H1 (cell line): ENCODE measurements around the gene NDNF. TPM values are rescaled to one million over a fixed set of nuclear protein-coding genes. Genes with fewer than 3 reads are reported as not detected.

ENCODE experiments used
- CTCF ChIA-PET: fragments of 300-600 bp; sonication (Branson Sonifier 250); formaldehyde crosslinking; loops from one replicate; lab custom pipeline; 2021; ENCODE audit not compliant: partially characterized antibody; lab: Charles Lee
- POLR2A ChIA-PET: fragments of 300-600 bp; sonication (Branson Sonifier 250); formaldehyde crosslinking; loops from one replicate; lab custom pipeline; 2021; ENCODE audit warnings: inconsistent platforms; ENCODE audit not compliant: partially characterized antibody; lab: Charles Lee
- DNase-seq, 2 experiments: peaks; one replicate each; pipeline versions ENCODE4 v3.0.0 to v3.0.0-alpha.2; 2010 to 2022; ENCODE audit warnings: low spot score in 2 of 2, low read depth in 1 of 2, mixed read lengths in 1 of 2
- FAIRE-seq: peaks from 2 replicates; lab custom pipeline; 2011; peaks lifted over from hg19 to GRCh38; lab: Jason Lieb, UNC
- H2AFZ ChIP-seq: 2 replicates; pipeline ENCODE4 v1.8.1; 2012; ENCODE audit warnings: low read length, inconsistent platforms
- H2AK5ac ChIP-seq: 2 replicates; pipeline ENCODE4 v1.6.1; 2013; ENCODE audit warnings: low read depth, low read length
- H2BK120ac ChIP-seq: replicated peaks from 2 replicates; pipeline ENCODE3; 2013; ENCODE audit warnings: low read depth, low read length, inconsistent platforms
- H2BK12ac ChIP-seq: 2 replicates; pipeline ENCODE4 v1.6.1; 2013; ENCODE audit warnings: low read depth, low read length
- H2BK15ac ChIP-seq: 2 replicates; pipeline ENCODE4 v1.6.1; 2013; ENCODE audit warnings: low read length
- H2BK20ac ChIP-seq: 2 replicates; pipeline ENCODE4 v1.6.1; 2013; ENCODE audit warnings: low read length
- H2BK5ac ChIP-seq: 2 replicates; pipeline ENCODE4 v1.6.1; 2013; ENCODE audit warnings: low read depth, low read length
- H3K14ac ChIP-seq: 2 replicates; pipeline ENCODE4 v1.6.1; 2013; ENCODE audit warnings: inconsistent platforms; ENCODE audit not compliant: insufficient read length
- H3K18ac ChIP-seq: 2 replicates; pipeline ENCODE4 v1.6.1; 2013; ENCODE audit warnings: low read length; ENCODE audit errors: extremely low read depth
- H3K23ac ChIP-seq: 2 replicates; pipeline ENCODE4 v1.6.1; 2013; ENCODE audit warnings: inconsistent platforms; ENCODE audit not compliant: insufficient read length
- H3K23me2 ChIP-seq: 2 replicates; pipeline ENCODE4 v1.6.1; 2013; ENCODE audit warnings: low read depth, low read length
- H3K27ac ChIP-seq: 2 replicates; pipeline ENCODE4 v1.6.1; 2011; ENCODE audit warnings: low read depth, low read length, inconsistent platforms
- H3K27me3 ChIP-seq, 4 experiments: replicated peaks in 1 of 4; 1 replicate in 1 of 4; 2 replicates in 3 of 4; pipeline versions ENCODE4 v1.6.1 to v1.8.1; 2011 to 2013; ENCODE audit warnings: low read length in 3 of 4, mild to moderate bottlenecking in 3 of 4, inconsistent platforms in 2 of 4, mixed read lengths in 2 of 4, moderate library complexity in 1 of 4; ENCODE audit not compliant: control insufficient read depth in 3 of 4, insufficient read depth in 3 of 4; ENCODE audit errors: extremely low read depth in 1 of 4
- H3K36me3 ChIP-seq, 4 experiments: 2 replicates each; pipeline versions ENCODE4 v1.6.1 to v1.8.1; 2011 to 2013; ENCODE audit warnings: mild to moderate bottlenecking in 4 of 4, low read length in 3 of 4, moderate library complexity in 2 of 4, control low read depth in 1 of 4, inconsistent platforms in 1 of 4; ENCODE audit not compliant: insufficient read depth in 4 of 4, control insufficient read depth in 2 of 4
- H3K4ac ChIP-seq: replicated peaks from 2 replicates; pipeline ENCODE3; 2013; ENCODE audit warnings: low read length, low read depth, mixed read lengths, inconsistent platforms; ENCODE audit not compliant: insufficient read length
- H3K4me1 ChIP-seq, 4 experiments: replicated peaks in 1 of 4; 1 replicate in 1 of 4; 2 replicates in 3 of 4; pipeline versions ENCODE4 v1.6.1 to v1.8.1; 2011 to 2013; ENCODE audit warnings: low read length in 3 of 4, inconsistent platforms in 2 of 4, mixed read lengths in 1 of 4; ENCODE audit not compliant: insufficient read depth in 4 of 4, control insufficient read depth in 3 of 4
- H3K4me2 ChIP-seq, 2 experiments: 2 replicates each; pipeline versions ENCODE4 v1.6.1 to v1.8.1; 2011 to 2013; ENCODE audit warnings: low read depth in 2 of 2, low read length in 2 of 2, control low read depth in 1 of 2, inconsistent platforms in 1 of 2, mild to moderate bottlenecking in 1 of 2; ENCODE audit not compliant: insufficient read depth in 1 of 2
- H3K4me3 ChIP-seq, 4 experiments: fragments of 200-600, 300-600 bp in 1 of 4; sonication (generic), shearing (Covaris generic), sonication (Bioruptor Twin) in 1 of 4; 2 replicates each; pipeline versions ENCODE4 v1.5.1 to v1.8.1; 2011 to 2016; ENCODE audit warnings: low read length in 4 of 4, low read depth in 3 of 4, control low read depth in 2 of 4, inconsistent platforms in 2 of 4, mild to moderate bottlenecking in 2 of 4, mixed read lengths in 1 of 4, moderate library complexity in 1 of 4; ENCODE audit not compliant: insufficient read depth in 2 of 4; ENCODE audit errors: extremely low read depth in 1 of 4
- H3K56ac ChIP-seq: replicated peaks from 2 replicates; pipeline ENCODE3; 2013; ENCODE audit warnings: low read depth, mild to moderate bottlenecking, mixed read lengths, low read length, inconsistent platforms; ENCODE audit not compliant: insufficient read length
- H3K79me1 ChIP-seq: 2 replicates; pipeline ENCODE4 v1.6.1; 2013; ENCODE audit warnings: low read depth, low read length, control low read depth
- H3K79me2 ChIP-seq, 2 experiments: 2 replicates each; pipeline versions ENCODE4 v1.6.1 to v1.8.1; 2012 to 2013; ENCODE audit warnings: low read length in 2 of 2, mild to moderate bottlenecking in 2 of 2, inconsistent platforms in 1 of 2; ENCODE audit not compliant: insufficient read depth in 2 of 2, control insufficient read depth in 1 of 2
- H3K9ac ChIP-seq, 4 experiments: replicated peaks in 1 of 4; 1 replicate in 1 of 4; 2 replicates in 3 of 4; pipeline versions ENCODE4 v1.6.1 to v1.8.1; 2011 to 2013; ENCODE audit warnings: low read depth in 3 of 4, low read length in 3 of 4, control low read depth in 2 of 4, mild to moderate bottlenecking in 2 of 4, moderate library complexity in 2 of 4, inconsistent platforms in 1 of 4; ENCODE audit errors: extremely low read depth in 1 of 4
- H3K9me3 ChIP-seq, 2 experiments: 2 replicates each; pipeline versions ENCODE4 v1.6.1 to v1.8.1; 2012 to 2013; ENCODE audit warnings: mild to moderate bottlenecking in 2 of 2, moderate library complexity in 2 of 2, control low read depth in 1 of 2, inconsistent platforms in 1 of 2, low read depth in 1 of 2, low read length in 1 of 2, mixed read lengths in 1 of 2; ENCODE audit not compliant: insufficient read depth in 2 of 2
- H4K20me1 ChIP-seq, 2 experiments: replicated peaks in 1 of 2; 2 replicates each; pipeline versions ENCODE3 to v1.8.1; 2011 to 2013; ENCODE audit warnings: inconsistent platforms in 2 of 2, low read length in 2 of 2, mild to moderate bottlenecking in 1 of 2; ENCODE audit not compliant: insufficient read depth in 2 of 2, control insufficient read depth in 1 of 2
- H4K5ac ChIP-seq: 2 replicates; pipeline ENCODE4 v1.6.1; 2013; ENCODE audit warnings: low read length, low read depth, mixed read lengths, inconsistent platforms; ENCODE audit not compliant: insufficient read length
- H4K8ac ChIP-seq: 2 replicates; pipeline ENCODE4 v1.8.0; 2013; ENCODE audit warnings: mild to moderate bottlenecking, moderate library complexity, low read length, inconsistent platforms; ENCODE audit not compliant: insufficient read depth; ENCODE audit errors: extremely low read depth
- H4K91ac ChIP-seq: replicated peaks from 2 replicates; pipeline ENCODE3; 2013; ENCODE audit warnings: low read length, mixed read lengths, inconsistent platforms; ENCODE audit not compliant: insufficient read length
- BCL11A ChIP-seq, 2 experiments: IDR thresholded peaks; one replicate each; pipeline ENCODE4 v1.6.1; 2011; ENCODE audit warnings: low read depth in 2 of 2, low read length in 2 of 2, mild to moderate bottlenecking in 2 of 2
- BRCA1 ChIP-seq: IDR thresholded peaks from 2 replicates; pipeline ENCODE4 v1.6.1; 2012; ENCODE audit warnings: low read depth, low read length, improper control_type of control experiment
- EGR1 ChIP-seq: IDR thresholded peaks from 2 replicates; pipeline ENCODE4 v1.6.1; 2011; ENCODE audit warnings: low read depth, low read length, borderline replicate concordance
- FOSL1 ChIP-seq: IDR thresholded peaks from 2 replicates; pipeline ENCODE4 v1.6.1; 2011; ENCODE audit warnings: mild to moderate bottlenecking, low read depth, low read length, moderate library complexity; ENCODE audit not compliant: insufficient read depth
- GABPA ChIP-seq: IDR thresholded peaks from 2 replicates; pipeline ENCODE4 v1.6.1; 2011; ENCODE audit warnings: mild to moderate bottlenecking, low read length, moderate library complexity, borderline replicate concordance; ENCODE audit not compliant: insufficient read depth
- GTF2F1 ChIP-seq: IDR thresholded peaks from 2 replicates; pipeline ENCODE4 v1.6.1; 2012; ENCODE audit warnings: low read depth, low read length, improper control_type of control experiment, borderline replicate concordance
- MAFK ChIP-seq: IDR thresholded peaks from 2 replicates; pipeline ENCODE4 v1.6.1; 2012; ENCODE audit warnings: low read depth, mild to moderate bottlenecking, improper control_type of control experiment, low read length
- NANOG ChIP-seq: IDR thresholded peaks from 2 replicates; pipeline ENCODE4 v1.6.1; 2011; ENCODE audit warnings: low read length, low read depth, mild to moderate bottlenecking, inconsistent platforms; ENCODE audit not compliant: insufficient read depth, poor library complexity, severe bottlenecking
- NRF1 ChIP-seq: IDR thresholded peaks from 2 replicates; pipeline ENCODE4 v1.6.1; 2011; ENCODE audit warnings: mild to moderate bottlenecking, low read depth, low read length, improper control_type of control experiment
- RFX5 ChIP-seq: IDR thresholded peaks from 2 replicates; pipeline ENCODE4 v1.6.1; 2011; ENCODE audit warnings: low read depth, low read length, improper control_type of control experiment, borderline replicate concordance
- RNF2 ChIP-seq: fragments of 200-900, 300-1000 bp; sonication (generic); IDR thresholded peaks from 2 replicates; pipeline ENCODE4 v1.7.1; 2016; ENCODE audit warnings: borderline replicate concordance, low read depth, mild to moderate bottlenecking, antibody characterized with exemption, low read length; ENCODE audit not compliant: poor library complexity, severe bottlenecking; ENCODE audit errors: missing control alignments
- SRF ChIP-seq: IDR thresholded peaks from 2 replicates; pipeline ENCODE4 v1.6.1; 2011; ENCODE audit warnings: mild to moderate bottlenecking, low read depth, low read length, moderate library complexity
- SUZ12 ChIP-seq: fragments of 200-600 bp; sonication (generic); IDR thresholded peaks from 2 replicates; pipeline ENCODE4 v1.6.1; 2012; ENCODE audit warnings: mild to moderate bottlenecking, inconsistent platforms, low read length, moderate library complexity, mixed read lengths
- TBP ChIP-seq: IDR thresholded peaks from 2 replicates; pipeline ENCODE4 v1.6.1; 2011; ENCODE audit warnings: low read depth, low read length, improper control_type of control experiment
- WGBS, 2 experiments: shearing (Covaris generic) in 1 of 2; methylation state at CpG; one replicate each; pipeline versions ENCODE4 v1.1.6 to v1.1.7; 2013 to 2015; ENCODE audit warnings: low lambda C conversion rate in 2 of 2, mixed read lengths in 2 of 2, inconsistent platforms in 1 of 2, low coverage in 1 of 2, missing lambda C conversion rate in 1 of 2; ENCODE audit not compliant: insufficient replicate concordance in 2 of 2, insufficient coverage in 1 of 2, insufficient read length in 1 of 2; ENCODE audit errors: extremely low coverage in 1 of 2, missing lambda C conversion rate in 1 of 2; 5-methylcytosine and 5-hydroxymethylcytosine counted together
- polyA plus RNA-seq, 7 experiments: library from polyadenylated mRNA; depleted of rRNA in 3 of 7; stranded (reverse) in 5 of 7; unstranded in 2 of 7; fragments of >200 nt in 5 of 7; fragments of 200-250 nt in 2 of 7; gene quantifications; 1 replicate in 5 of 7; 2 replicates in 1 of 7; 4 replicates in 1 of 7; pipeline versions ENCODE4 v1.2.1 to v1.2.3, GENCODE V29; 2011 to 2013; ENCODE audit warnings: missing spikeins in 2 of 7, mixed read lengths in 2 of 7
- total RNA-seq: library from RNA; stranded (reverse); fragmentation: NEBNext Ultra II Directional; extraction: Animal tissue kit (Norgen Biotek cat#: 25700); gene quantifications from 2 replicates; pipeline ENCODE4 v1.2.1, GENCODE V29; 2021

The NDNF gene
- total and polyA plus RNA-seq, 2 of the 8 experiments (the other 6 are each of a cell fraction or from before 2014, with no cell fraction given): 0.70 to 1.6 TPM

- no peak overlapping the region for H3K23ac ChIP-seq
- no peaks in the 10 kb centered on the region for H3K36me3 ChIP-seq
- no peak for DNase-seq
- no peak overlapping the region for H2AK5ac ChIP-seq
- no peak overlapping the region for H3K4ac ChIP-seq
- 97% methylated on average over 2 of the region's 2 CpGs; no CpG with 5 or more reads in 1 of the 2 experiments for WGBS, 2 experiments
- H4K91ac ChIP-seq: no peak overlapping the region
- no peak overlapping the region for H4K5ac ChIP-seq
- H3K79me2 ChIP-seq: no peaks in the 10 kb centered on the region
- no peaks in the 10 kb centered on the region for H3K9me3 ChIP-seq
- H2AFZ ChIP-seq: no peak overlapping the region
- ChIA-PET CTCF (no interaction called here), POLR2A (no interaction called here)
- no peak overlapping the region for H2BK15ac ChIP-seq
- no peak overlapping the region for H3K4me3 ChIP-seq
- H2BK12ac ChIP-seq: no peak overlapping the region
- no peak overlapping the region for H3K18ac ChIP-seq
- no peak for FAIRE-seq
- no peak overlapping the region for H3K4me2 ChIP-seq
- no peaks in the 10 kb centered on the region for H3K23me2 ChIP-seq
- no peak overlapping the region for H3K56ac ChIP-seq
- H2BK20ac ChIP-seq: no peak overlapping the region
- no peak overlapping the region for H3K9ac ChIP-seq
- H2BK120ac ChIP-seq: no peak overlapping the region
- no peak overlapping the region for H3K27ac ChIP-seq
- H4K8ac ChIP-seq: no peak overlapping the region
- H3K4me1 ChIP-seq: no peaks in the 10 kb centered on the region
- H3K79me1 ChIP-seq: no peaks in the 10 kb centered on the region
- H2BK5ac ChIP-seq: no peak overlapping the region
- no peaks in the 10 kb centered on the region for H3K27me3 ChIP-seq
- H3K14ac ChIP-seq: no peak overlapping the region
- no peaks in the 10 kb centered on the region for H4K20me1 ChIP-seq
- no peak for TF ChIP-seq GTF2F1
- TF ChIP-seq EGR1: no peak
- TF ChIP-seq BRCA1: no peak
- TF ChIP-seq BCL11A (IDR thresholded peaks at IDR 0.05; ENCODE audit: low read depth in 2 of 2, low read length in 2 of 2): no peak
- TF ChIP-seq MAFK: no peak
- TF ChIP-seq SRF: no peak
- no peak for TF ChIP-seq RFX5
- TF ChIP-seq FOSL1: no peak
- no peak for TF ChIP-seq NANOG
- TF ChIP-seq SUZ12: no peak
- no peak for TF ChIP-seq GABPA
- TF ChIP-seq TBP: no peak
- no peak for TF ChIP-seq RNF2
- no peak for TF ChIP-seq NRF1
Measured at GRCh38 chr4:121030711-121031110, 41.6 kb downstream of the NDNF start.
